Activated CD8-positive, alpha-beta memory T cell treated with anti-CD3 and anti-CD28 coated beads for 4 hours (primary cell): ENCODE results near the gene THEMIS.
"Not testable (repeated sequence)": the region's sequence is repeated elsewhere in the genome, so short reads cannot be mapped to it uniquely, and the experiment has no call there.

ENCODE experiments used
- DNase-seq, 2 donors: peaks; one replicate each; pipeline ENCODE4 v3.0.0-alpha.2; 2020; ENCODE audit warnings: low read depth in 2 of 2

THEMIS gene

DNA sequence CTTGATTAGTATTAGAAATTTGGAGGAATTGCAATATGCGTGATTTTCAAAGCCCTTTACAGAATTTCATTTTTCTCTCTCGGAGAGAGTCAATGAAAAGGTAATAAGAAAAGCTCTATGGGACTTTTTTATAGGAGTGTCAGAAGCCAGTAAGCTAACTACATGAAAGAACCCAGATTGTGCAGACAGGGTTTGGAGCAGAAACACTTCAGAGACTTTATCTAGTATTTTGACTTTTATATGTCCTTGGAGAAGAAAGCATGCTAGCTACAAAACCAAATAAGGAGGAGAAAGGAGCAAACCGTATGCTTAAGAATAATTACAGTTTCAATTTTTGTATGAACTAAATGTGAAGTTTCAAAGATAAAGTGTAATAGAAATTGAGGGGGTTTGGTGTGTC lies 182.2 kb downstream of the THEMIS start:
- DNase-seq: no peak

DNA sequence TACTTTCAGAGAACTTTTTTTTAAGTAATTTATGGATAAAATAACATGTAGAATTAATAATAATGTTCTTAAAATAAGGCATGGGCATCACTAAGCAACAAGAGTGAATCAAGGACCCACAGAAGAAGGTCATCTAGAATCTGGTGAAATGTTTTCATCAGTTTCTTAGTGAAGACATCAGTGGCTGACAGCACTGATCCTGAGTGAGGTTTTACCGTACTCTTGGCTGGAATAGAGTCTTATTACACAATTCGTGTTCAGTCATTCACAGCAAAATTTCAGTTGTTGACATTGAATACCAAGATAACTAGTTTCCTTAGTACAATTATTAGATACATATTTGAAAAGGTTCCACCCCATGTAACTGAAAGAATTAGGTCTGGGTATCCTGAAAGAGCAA lies 183.5 kb downstream of the THEMIS start:
- DNase-seq: no peak

DNA sequence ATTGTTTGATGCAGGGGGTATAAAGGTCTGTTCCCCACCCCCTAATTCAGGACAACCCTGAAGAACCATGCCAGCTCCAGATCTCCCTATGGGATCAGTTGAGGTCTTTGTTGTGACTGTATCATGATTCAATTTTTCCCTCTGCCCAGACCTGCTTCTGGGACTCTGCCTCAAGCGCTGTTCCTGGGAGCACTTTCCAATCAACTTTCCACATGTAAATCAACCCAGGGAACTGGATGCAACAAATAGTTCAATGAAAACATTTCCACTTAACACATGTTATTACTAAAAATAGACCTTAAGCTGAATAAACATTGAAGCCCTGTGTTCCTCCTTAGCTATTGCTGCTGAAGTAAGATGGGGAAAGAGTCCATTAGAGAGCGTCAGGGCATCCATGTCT lies 184.4 kb downstream of the THEMIS start:
- DNase-seq: no peak

DNA sequence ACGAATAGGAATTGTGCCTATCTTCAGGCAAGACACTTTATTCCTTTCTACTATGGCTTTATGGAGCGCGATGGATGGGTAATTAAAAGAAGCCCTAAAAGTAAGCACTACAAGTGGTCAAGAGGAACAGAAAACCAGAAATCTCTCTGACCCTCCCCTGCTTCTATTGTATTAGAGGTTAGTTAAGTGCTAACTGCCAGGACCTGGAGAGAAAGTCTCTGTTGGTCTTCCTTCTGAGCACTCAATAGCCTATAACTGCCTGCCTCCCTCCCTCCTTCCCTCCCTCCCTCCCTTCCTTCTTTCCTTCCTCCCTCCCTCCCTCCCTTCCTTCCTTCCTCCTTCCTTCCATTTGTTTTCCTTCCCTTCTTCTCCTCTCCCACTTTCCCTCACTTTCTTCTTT lies 190.2 kb downstream of the THEMIS start:
- no peak for DNase-seq

DNA sequence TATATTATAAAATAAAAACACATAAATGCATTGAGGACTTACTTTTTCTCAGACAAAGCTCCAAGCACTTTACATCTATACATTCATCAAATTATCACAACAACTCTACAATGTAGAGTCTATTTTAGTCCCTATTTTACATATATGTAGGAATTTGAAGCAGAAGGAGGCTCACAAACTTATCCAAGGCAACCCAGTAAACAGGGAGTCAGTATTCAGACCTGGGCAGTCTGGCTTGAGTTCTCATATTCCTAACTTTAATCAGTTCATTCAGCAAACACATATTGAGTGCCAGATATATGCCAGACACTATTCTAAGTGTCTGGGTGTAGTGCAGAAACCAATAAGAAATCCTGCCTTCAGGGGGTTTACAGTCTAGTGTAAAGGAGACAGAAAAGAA lies 194.6 kb downstream of the THEMIS start:
- no peak for DNase-seq

DNA sequence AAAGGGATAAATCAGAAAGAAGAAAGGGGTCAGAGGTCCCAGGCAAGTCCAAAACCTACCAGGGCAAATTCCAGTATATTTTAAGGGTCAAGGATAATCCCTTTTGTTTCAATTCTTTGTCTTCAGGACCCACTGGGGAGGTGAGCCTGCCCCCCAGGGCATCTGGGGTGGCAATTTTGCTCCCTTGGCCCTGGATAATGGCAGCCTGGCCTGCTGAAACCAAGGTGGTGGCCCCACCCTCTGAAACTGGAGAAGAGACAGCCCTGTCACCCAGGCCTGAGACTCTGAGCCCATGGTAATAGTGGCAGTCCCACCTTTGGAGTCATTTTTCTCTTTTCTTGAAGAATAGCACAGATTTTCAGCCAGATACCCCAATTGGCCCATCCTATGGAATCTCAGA lies 205.8 kb downstream of the THEMIS start:
- DNase-seq: no peak

DNA sequence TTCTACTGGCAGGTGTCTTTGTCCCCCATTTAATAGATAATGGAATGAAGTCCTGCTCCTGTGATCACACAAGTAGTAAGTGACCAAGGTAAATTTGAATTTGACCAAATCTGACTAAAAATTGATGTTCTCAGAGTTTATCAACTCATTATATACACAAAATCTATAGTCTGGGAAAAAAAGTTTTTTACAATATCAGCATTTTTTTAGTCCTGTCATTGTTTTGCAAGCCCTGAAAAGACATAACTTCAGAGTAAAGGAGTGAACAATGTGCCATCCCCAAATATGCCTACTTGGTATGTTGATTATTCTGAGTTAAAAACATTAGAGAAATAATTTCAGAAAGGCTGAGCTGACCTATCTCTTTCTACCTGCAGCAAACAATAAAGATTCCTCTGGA lies 209.7 kb downstream of the THEMIS start:
- no peak for DNase-seq

DNA sequence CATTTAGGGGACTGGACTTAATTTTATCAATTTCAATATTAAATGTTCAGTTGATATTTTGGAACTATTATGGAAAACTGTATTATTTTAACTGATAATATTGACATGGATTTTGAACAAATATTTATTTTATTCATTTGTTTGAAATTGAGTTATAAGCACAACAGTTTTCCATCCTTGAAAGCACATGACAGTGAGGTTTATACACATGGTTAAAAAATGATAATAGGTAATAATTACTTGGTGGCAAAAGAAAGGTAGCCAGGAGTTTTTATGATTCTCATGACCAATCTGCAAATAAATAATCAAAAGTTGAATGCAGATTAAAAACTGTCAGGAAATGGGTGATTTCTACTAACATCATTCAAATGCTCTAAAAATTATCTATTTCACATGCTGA lies 210.3 kb downstream of the THEMIS start:
- no peak for DNase-seq

DNA sequence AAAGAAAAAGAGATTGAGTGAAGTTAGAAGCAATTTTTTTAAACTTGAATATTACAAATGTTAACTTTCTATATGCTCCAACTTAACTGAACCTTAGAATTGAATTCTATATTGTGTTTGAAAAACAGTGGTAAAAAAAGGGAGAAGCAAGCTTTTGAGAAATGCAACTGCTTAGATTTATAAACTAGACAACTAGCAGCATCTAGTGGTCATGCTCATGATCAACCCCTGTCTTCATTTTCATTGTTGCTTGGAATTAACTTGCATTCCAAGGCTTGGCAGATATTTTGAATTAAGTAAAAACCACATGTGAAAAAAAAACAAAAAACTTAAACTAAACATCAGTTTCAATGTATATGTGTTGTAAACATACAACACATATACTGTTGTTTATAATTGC lies 210.8 kb downstream of the THEMIS start:
- no peak for DNase-seq

DNA sequence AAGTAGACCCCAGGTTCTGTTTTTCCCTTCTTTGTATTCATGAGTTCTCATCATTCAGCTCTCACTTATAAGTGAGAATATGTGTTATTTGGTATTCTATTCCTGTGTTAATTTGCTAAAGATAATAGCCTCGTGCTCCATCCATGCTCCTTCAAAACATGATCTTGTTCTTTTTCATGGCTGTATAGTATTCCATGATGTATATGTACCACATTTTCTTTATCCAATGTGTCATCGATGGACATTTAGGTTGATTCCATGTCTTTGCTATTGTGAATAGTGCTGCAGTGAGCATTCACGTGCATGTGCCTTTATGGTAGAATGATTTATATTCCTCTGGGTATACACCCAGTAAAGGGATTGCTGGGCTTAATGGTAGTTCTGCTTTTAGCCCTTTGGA lies 213.4 kb downstream of the THEMIS start:
- DNase-seq: not testable (repeated sequence)

DNA sequence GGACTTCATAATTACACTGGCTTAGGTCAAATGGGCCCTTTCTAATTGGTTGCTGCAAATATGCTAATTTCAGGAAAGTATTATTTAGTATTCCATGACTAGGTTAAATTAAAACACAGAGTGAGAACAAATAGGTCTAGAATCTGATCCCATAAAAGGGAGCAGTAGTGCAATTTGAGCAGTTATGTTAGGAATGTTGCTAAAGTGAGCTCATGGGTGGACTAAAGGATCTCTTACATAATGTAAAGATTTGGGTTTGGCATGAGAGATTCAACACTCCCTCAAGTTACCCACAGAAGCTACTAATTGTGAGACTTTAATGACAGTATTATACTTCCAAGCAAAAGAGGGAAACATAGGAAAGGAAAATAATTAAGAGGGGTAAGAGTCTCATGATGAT lies 214.8 kb downstream of the THEMIS start:
- no peak for DNase-seq

DNA sequence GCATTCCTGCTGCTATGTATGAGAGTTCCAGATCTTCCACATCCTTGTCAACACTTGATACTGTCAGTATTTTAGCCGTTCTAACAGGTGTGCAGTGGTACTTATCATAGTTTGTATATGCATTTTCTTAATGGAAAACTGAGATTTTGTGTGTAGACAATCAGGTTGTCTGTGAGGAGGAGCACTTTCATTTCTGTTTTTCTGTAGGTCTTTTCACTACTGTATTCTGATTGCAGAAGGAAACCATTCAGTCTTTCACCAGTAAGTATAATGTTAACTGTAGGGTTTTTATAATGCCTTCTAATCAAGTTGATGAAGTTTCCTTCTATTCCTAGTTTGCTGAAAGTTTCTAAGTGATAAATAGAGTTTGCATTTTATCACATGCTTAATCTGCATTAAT lies 216.4 kb downstream of the THEMIS start:
- DNase-seq: no peak
